Karpas-422 (cell line): ENCODE results near the gene CEP192. TPM values are rescaled to one million over a fixed set of nuclear protein-coding genes. Genes with fewer than 3 reads are reported as not detected.

Experiments
- DNase-seq: peaks from one replicate; pipeline ENCODE4 v3.0.0-alpha.2; 2015
- H2AFZ ChIP-seq: fragments of 200-600 bp; sonication (generic); 2 replicates; pipeline ENCODE4 v1.6.1; 2014; ENCODE audit warnings: antibody characterized with exemption, low read length, mixed read lengths
- H3K27ac ChIP-seq: fragments of 200-600 bp; sonication (generic); 2 replicates; pipeline ENCODE4 v1.5.1; 2014; ENCODE audit warnings: mild to moderate bottlenecking, low read length, moderate library complexity
- H3K27me3 ChIP-seq: fragments of 200-600 bp; sonication (generic); 2 replicates; pipeline ENCODE4 v1.6.1; 2014; ENCODE audit warnings: low read length, mixed read lengths
- H3K36me3 ChIP-seq: fragments of 200-600 bp; sonication (generic); 2 replicates; pipeline ENCODE4 v1.6.1; 2014; ENCODE audit warnings: low read length, mixed read lengths; ENCODE audit not compliant: insufficient read depth
- H3K4me1 ChIP-seq: fragments of 200-600 bp; sonication (generic); 2 replicates; pipeline ENCODE4 v1.6.1; 2014; ENCODE audit warnings: mild to moderate bottlenecking, low read length, mixed read lengths
- H3K4me2 ChIP-seq: fragments of 200-600 bp; sonication (generic); 2 replicates; pipeline ENCODE4 v1.6.1; 2014; ENCODE audit warnings: low read length, low read depth, mild to moderate bottlenecking; ENCODE audit not compliant: poor library complexity, severe bottlenecking
- H3K4me3 ChIP-seq: fragments of 200-600 bp; sonication (generic); 2 replicates; pipeline ENCODE4 v1.5.1; 2014; ENCODE audit warnings: mild to moderate bottlenecking, antibody characterized with exemption, low read length, mixed read lengths
- H3K79me2 ChIP-seq: fragments of 200-600 bp; sonication (generic); 2 replicates; pipeline ENCODE4 v1.6.1; 2014; ENCODE audit warnings: mild to moderate bottlenecking, low read length, mixed read lengths
- H3K9ac ChIP-seq: fragments of 200-600 bp; sonication (generic); 2 replicates; pipeline ENCODE4 v1.6.0; 2014; ENCODE audit warnings: low read length
- H3K9me2 ChIP-seq: fragments of 200-600 bp; sonication (generic), shearing (Covaris generic); replicated peaks from 2 replicates; pipeline ENCODE4 v1.6.0; 2014; ENCODE audit warnings: mild to moderate bottlenecking, low read length, moderate library complexity; ENCODE audit not compliant: insufficient read depth
- H3K9me3 ChIP-seq: fragments of 300-700, 200-600 bp; sonication (generic); 2 replicates; pipeline ENCODE4 v1.6.1; 2014; ENCODE audit warnings: low read length, mixed read lengths
- H4K20me1 ChIP-seq: fragments of 200-600 bp; sonication (generic); 2 replicates; pipeline ENCODE4 v1.6.1; 2014; ENCODE audit warnings: mild to moderate bottlenecking, antibody characterized with exemption, low read length, low read depth; ENCODE audit not compliant: insufficient read depth
- total RNA-seq: library from RNA; depleted of rRNA; stranded (reverse); fragments of >200 nt; shearing (Covaris generic); gene quantifications from 2 replicates; pipeline ENCODE4 v1.2.3, GENCODE V29; 2014; ENCODE audit warnings: low replicate concordance

Gene CEP192
- total RNA-seq, 1 experiment from 2014 or later, result 37.9 TPM

GRCh38 chr18:13007248-13007560 is 16.0 kb downstream of the CEP192 start:
- H3K4me3 ChIP-seq, result no peak overlapping the region
- H3K4me2 ChIP-seq, result no peak overlapping the region
- H3K27ac ChIP-seq, result no peak overlapping the region
- H3K9me3 ChIP-seq, result no peaks in the 10 kb centered on the region
- peaks cover 30% of the 10 kb centered on the region; the same call in 1 of the 2 replicates for H3K36me3 ChIP-seq
- H3K9ac ChIP-seq, result no peak overlapping the region
- H3K9me2 ChIP-seq, result no peaks in the 10 kb centered on the region
- no peaks in the 10 kb centered on the region for H4K20me1 ChIP-seq
- no peak overlapping the region for H2AFZ ChIP-seq
- peaks cover 66% of the 10 kb centered on the region for H3K79me2 ChIP-seq
- DNase-seq, result no peak
- no peaks in the 10 kb centered on the region for H3K27me3 ChIP-seq
- no peaks in the 10 kb centered on the region for H3K4me1 ChIP-seq

DNA sequence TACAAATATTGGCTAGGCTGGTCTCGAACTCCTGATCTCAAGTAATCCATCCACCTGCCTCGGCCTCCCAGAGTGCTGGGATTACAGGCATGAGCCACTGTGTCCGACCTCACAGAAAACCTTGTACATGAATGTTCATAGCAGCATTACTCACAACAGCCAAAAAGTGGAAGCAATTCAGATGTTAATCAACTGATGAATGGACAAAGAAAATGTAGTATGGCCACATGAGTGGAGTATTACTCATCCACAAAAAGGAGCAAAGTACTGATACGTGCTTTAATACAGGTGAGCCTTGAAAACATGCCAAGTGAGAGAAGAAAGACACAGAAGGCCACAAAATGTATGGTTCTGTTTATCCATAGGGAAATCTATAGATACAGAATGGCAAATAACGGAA is 20.6 kb downstream of the CEP192 start:
- Histone ChIP-seq H4K20me1 (no peaks in the 10 kb centered on the region), H3K9me2 (no peaks in the 10 kb centered on the region), H3K9ac (no peak overlapping the region), H3K36me3 (peaks cover 50% of the 10 kb centered on the region; the same call in 1 of the 2 replicates), H3K79me2 (peaks cover 28% of the 10 kb centered on the region), H3K4me1 (no peaks in the 10 kb centered on the region), H3K4me3 (no peak overlapping the region), H3K4me2 (no peak overlapping the region), H3K9me3 (no peaks in the 10 kb centered on the region), H3K27ac (no peak overlapping the region), H3K27me3 (no peaks in the 10 kb centered on the region), H2AFZ (no peak overlapping the region)
- DNase-seq, result no peak

DNA sequence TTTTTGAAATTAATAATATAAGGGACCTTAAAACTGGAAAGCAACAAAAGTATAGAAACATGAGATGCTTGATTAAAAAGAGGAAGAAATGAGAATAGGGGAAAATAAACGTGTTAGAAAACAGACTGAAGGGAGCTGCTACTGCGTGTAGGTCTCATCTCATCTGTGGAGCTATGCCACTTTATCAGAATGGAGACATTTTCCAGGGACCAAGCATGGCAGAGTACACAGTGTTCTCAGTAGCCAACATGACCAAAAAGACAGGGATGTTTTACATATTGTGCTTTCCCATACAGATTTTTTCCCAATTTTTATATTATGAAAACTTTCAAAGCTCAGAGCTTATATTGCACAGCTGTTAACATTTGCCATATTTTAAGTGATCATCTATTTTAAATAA is 23.1 kb downstream of the CEP192 start:
- H3K9me2 ChIP-seq, result no peaks in the 10 kb centered on the region
- no peak overlapping the region for H3K9ac ChIP-seq
- no peak overlapping the region for H3K4me2 ChIP-seq
- H3K79me2 ChIP-seq, result peaks cover 13% of the 10 kb centered on the region
- H3K9me3 ChIP-seq, result no peaks in the 10 kb centered on the region
- DNase-seq, result no peak
- peaks cover 62% of the 10 kb centered on the region; the same call in 1 of the 2 replicates for H3K36me3 ChIP-seq
- H3K27me3 ChIP-seq, result no peaks in the 10 kb centered on the region
- no peaks in the 10 kb centered on the region for H4K20me1 ChIP-seq
- no peaks in the 10 kb centered on the region for H3K4me1 ChIP-seq
- no peak overlapping the region for H3K4me3 ChIP-seq
- no peak overlapping the region for H2AFZ ChIP-seq
- no peak overlapping the region for H3K27ac ChIP-seq

GRCh38 chr18:13014818-13015217 is 23.7 kb downstream of the CEP192 start:
- H3K36me3 ChIP-seq, result peaks cover 64% of the 10 kb centered on the region; the same call in 1 of the 2 replicates
- H3K27ac ChIP-seq, result no peak overlapping the region

GRCh38 chr18:13017247-13017875 is 26.2 kb downstream of the CEP192 start:
- Histone ChIP-seq H3K4me3 (no peak overlapping the region), H3K27ac (no peak overlapping the region), H3K79me2 (peaks cover 31% of the 10 kb centered on the region), H3K4me1 (no peaks in the 10 kb centered on the region), H3K4me2 (no peak overlapping the region), H4K20me1 (no peaks in the 10 kb centered on the region), H2AFZ (no peak overlapping the region), H3K36me3 (peaks cover 77% of the 10 kb centered on the region), H3K9me2 (no peaks in the 10 kb centered on the region), H3K9ac (no peak overlapping the region), H3K27me3 (no peaks in the 10 kb centered on the region), H3K9me3 (no peaks in the 10 kb centered on the region)
- no peak for DNase-seq

More at GRCh38 chr18:13014818-13015217, 23.7 kb downstream of the CEP192 start:
- H3K4me1 ChIP-seq, result no peaks in the 10 kb centered on the region
- H3K4me2 ChIP-seq, result no peak overlapping the region
- no peaks in the 10 kb centered on the region for H3K27me3 ChIP-seq
- DNase-seq, result no peak
- H3K4me3 ChIP-seq, result no peak overlapping the region
- H2AFZ ChIP-seq, result no peak overlapping the region
- H3K9me3 ChIP-seq, result no peaks in the 10 kb centered on the region
- H3K79me2 ChIP-seq, result peaks cover 12% of the 10 kb centered on the region; the same call in 1 of the 2 replicates
- H3K9ac ChIP-seq, result no peak overlapping the region
- H3K9me2 ChIP-seq, result no peaks in the 10 kb centered on the region
- no peaks in the 10 kb centered on the region for H4K20me1 ChIP-seq

DNA sequence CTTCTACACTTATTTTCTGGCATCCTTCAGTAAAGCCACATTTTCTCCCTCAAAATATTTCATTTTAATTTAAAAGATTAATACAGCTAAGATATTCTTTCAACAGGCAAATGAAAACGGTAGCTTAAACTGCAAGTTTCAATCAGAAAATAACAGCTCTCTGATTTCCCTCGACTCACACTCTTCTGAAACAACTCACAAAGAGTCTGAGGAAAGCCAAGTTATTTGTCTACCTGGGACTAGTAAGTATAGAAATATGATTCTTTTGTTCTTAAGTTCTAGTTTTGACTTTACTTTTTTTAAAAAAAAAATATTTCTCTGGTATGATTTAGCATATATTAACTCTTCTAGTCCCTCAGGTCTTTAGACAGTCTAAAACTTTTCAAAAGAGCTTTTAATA is 27.2 kb downstream of the CEP192 start:
- Histone ChIP-seq H4K20me1 (no peaks in the 10 kb centered on the region), H3K4me2 (no peak overlapping the region), H3K9ac (no peak overlapping the region), H3K9me2 (no peaks in the 10 kb centered on the region), H2AFZ (no peak overlapping the region), H3K4me1 (no peaks in the 10 kb centered on the region), H3K36me3 (peaks cover 76% of the 10 kb centered on the region), H3K27me3 (no peaks in the 10 kb centered on the region), H3K27ac (no peak overlapping the region), H3K9me3 (no peaks in the 10 kb centered on the region), H3K79me2 (peaks cover 41% of the 10 kb centered on the region), H3K4me3 (no peak overlapping the region)
- no peak for DNase-seq

DNA sequence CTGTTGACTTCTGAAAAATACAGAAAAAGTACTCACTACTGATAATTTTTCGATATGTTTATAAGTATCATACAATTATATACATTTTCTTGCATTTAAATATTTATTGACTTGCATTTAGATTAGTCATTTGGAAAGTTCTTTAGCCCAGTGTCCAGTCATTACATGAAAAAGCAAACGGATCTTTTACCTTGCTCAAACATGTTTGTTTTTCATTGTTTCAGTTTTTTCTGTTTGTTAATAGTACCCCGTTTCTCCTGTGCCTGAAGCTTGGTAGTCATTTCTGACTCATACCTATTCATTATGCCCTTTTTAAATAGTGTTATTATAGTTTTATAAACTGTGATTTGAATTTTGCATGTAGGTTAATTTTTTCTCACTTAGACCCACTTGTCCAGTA is 28.1 kb downstream of the CEP192 start:
- no peak overlapping the region for H3K27ac ChIP-seq
- H2AFZ ChIP-seq, result no peak overlapping the region
- no peak overlapping the region for H3K9ac ChIP-seq
- no peaks in the 10 kb centered on the region for H4K20me1 ChIP-seq
- no peak overlapping the region for H3K4me3 ChIP-seq
- peaks cover 50% of the 10 kb centered on the region for H3K79me2 ChIP-seq
- no peaks in the 10 kb centered on the region for H3K9me3 ChIP-seq
- no peaks in the 10 kb centered on the region for H3K27me3 ChIP-seq
- H3K4me1 ChIP-seq, result no peaks in the 10 kb centered on the region
- H3K4me2 ChIP-seq, result no peak overlapping the region
- DNase-seq, result no peak
- peaks cover 76% of the 10 kb centered on the region for H3K36me3 ChIP-seq
- H3K9me2 ChIP-seq, result no peaks in the 10 kb centered on the region

DNA sequence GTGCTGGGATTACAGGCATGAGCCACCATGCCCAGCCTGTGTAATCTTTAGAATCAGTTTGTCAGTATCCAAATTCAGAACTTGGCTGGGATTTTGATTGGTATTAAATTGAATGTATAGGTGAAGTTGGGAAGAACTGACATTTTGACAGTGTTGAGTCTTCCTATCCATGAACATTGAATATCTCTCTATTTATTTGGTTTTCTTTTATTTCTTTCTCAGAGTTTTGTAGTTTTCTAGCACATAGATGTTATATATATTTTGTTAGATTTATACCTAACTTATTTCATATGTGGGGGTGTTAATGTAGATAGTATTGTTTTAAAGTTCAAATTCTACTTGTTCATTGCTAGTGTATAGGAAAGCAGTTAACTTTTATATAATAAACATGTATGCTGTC is 31.5 kb downstream of the CEP192 start:
- Histone ChIP-seq H3K4me3 (no peak overlapping the region), H3K9me3 (no peaks in the 10 kb centered on the region), H2AFZ (no peak overlapping the region), H3K27me3 (no peaks in the 10 kb centered on the region), H3K27ac (no peak overlapping the region), H4K20me1 (no peaks in the 10 kb centered on the region), H3K9me2 (no peaks in the 10 kb centered on the region), H3K79me2 (peaks cover 77% of the 10 kb centered on the region), H3K36me3 (peaks cover 83% of the 10 kb centered on the region), H3K9ac (no peak overlapping the region), H3K4me1 (no peaks in the 10 kb centered on the region), H3K4me2 (no peak overlapping the region)
- DNase-seq, result no peak
